Upper lobe of right lung (tissue), 1 donor: Measurements from ENCODE around the gene GATAD2A. TPM values are rescaled to one million over a fixed set of nuclear protein-coding genes. Genes with fewer than 3 reads are reported as not detected.

Experiments
- ATAC-seq: fragments of 200-7000 bp; cut with Tn5 transposase; one replicate; pipeline ENCODE4 v1.9.1; 2020; ENCODE audit warnings: mild to moderate bottlenecking, moderate library complexity
- DNase-seq: peaks from one replicate; pipeline ENCODE4 v3.0.0-alpha.2; 2020
- H3K27ac ChIP-seq: fragments of 200-600 bp; one replicate; pipeline ENCODE4 v1.8.0; 2022
- H3K27me3 ChIP-seq: fragments of 200-600 bp; one replicate; pipeline ENCODE4 v1.8.0; 2022; ENCODE audit warnings: mild to moderate bottlenecking
- H3K36me3 ChIP-seq: fragments of 200-600 bp; one replicate; pipeline ENCODE4 v1.8.0; 2022
- H3K4me1 ChIP-seq: fragments of 200-600 bp; one replicate; pipeline ENCODE4 v1.8.0; 2022
- H3K4me3 ChIP-seq: fragments of 200-600 bp; one replicate; pipeline ENCODE4 v1.8.0; 2022; ENCODE audit warnings: mild to moderate bottlenecking
- H3K9me3 ChIP-seq: fragments of 200-600 bp; one replicate; pipeline ENCODE4 v1.8.0; 2022
- CTCF ChIP-seq: fragments of 200-600 bp; IDR thresholded peaks from one replicate; pipeline ENCODE4 v1.8.0; 2022; ENCODE audit warnings: antibody characterized with exemption
- intact Hi-C: fragments of 100-400 bp; cut with DNase I; formaldehyde crosslinking; loops from one replicate; pipeline ENCODE4 v1.11.0; 2022
- total RNA-seq: library from RNA; stranded (reverse); fragmentation: NEBNext Ultra II Directional; extraction: Animal tissue kit (Norgen Biotek cat#: 25700); gene quantifications from one replicate; pipeline ENCODE4 v1.2.1, GENCODE V29; 2021
- donor health status: DM: no; HTN: yes; CAD: no; lungs with severe emphysema.

Gene GATAD2A
- total RNA-seq, 1 donor from 2014 or later = 85.8 TPM

DNA sequence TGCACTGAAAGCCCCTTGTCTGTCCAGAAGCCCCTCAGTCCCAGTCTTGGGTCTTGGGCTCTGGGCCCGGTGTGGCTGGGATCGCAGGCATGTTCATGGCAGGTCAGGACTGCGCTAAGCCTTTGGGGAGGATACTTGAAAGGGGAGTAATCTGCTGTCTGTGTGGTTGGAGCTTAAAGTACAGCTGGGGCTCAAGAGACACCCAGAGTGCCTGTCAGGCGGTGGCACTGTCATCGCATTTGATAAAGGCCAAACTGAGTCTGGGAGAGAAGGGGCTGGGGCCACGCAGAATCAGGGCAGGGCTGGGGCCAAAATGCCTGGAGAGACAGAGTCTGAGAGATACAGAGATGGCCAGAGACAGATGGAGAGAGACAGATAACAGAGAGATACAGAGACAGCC is 128.4 kb downstream of the GATAD2A start:
- Histone ChIP-seq H3K4me3 (no peak overlapping the region), H3K27ac (no peak overlapping the region), H3K36me3 (no peaks in the 10 kb centered on the region), H3K9me3 (no peaks in the 10 kb centered on the region), H3K27me3 (peaks cover 12% of the 10 kb centered on the region), H3K4me1 (peaks cover 18% of the 10 kb centered on the region)
- intact Hi-C loops = loop anchor here (5.0 to 10.0 kb wide), 2 partner anchors 108 to 421 kb away; partner anchors contain the start of gene GMIP
- TF ChIP-seq CTCF = no peak
- no peak for ATAC-seq
- no peak for DNase-seq

DNA sequence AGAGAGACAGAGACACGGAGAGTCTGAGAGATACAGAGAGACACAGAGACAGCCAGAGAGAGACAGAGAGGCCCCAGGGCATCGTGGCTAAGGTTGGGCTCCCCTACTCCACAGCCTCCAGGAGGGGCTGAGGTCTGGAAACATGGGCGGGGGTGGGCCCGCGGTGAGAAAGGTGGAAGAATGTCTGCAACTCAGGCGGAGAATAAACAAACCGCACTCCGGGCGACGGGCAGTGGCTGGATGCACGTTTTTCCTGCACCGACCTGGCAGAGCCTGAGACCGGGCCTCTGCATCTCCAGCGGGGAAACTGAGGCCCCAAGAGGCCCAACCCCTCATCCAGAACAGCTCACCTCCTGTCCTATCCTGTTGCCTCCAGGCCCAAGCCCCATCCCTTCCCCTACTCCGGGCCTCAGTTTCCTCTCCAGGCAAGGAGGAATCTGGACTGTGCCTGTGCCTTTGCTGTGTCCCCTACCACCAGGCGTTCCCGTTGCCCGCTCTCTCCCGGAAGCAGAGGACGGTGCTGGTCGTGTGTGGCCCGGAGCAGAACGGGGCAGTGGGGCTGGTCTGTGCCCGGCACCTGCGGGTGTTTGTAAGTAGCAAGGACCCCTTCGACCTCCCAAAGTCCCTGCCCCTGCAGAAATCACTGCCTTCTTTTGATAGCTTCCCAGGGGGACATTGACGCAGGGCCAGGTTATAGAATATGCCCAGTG is 129.2 kb downstream of the GATAD2A start:
- no peaks in the 10 kb centered on the region for H3K36me3 ChIP-seq
- H3K9me3 ChIP-seq = no peaks in the 10 kb centered on the region
- ATAC-seq = no peak
- no peak for TF ChIP-seq CTCF
- peaks cover 20% of the 10 kb centered on the region for H3K27me3 ChIP-seq
- intact Hi-C loops = loop anchor here (5.0 to 10.0 kb wide), 2 partner anchors 108 to 420 kb away; partner anchors contain the start of gene GMIP
- no peak overlapping the region for H3K4me3 ChIP-seq
- H3K27ac ChIP-seq = no peak overlapping the region
- peaks cover 18% of the 10 kb centered on the region for H3K4me1 ChIP-seq
- no peak for DNase-seq

GRCh38 chr19:19535311-19536191 is 130.1 kb downstream of the GATAD2A start:
- Histone ChIP-seq H3K4me3 (no peak overlapping the region), H3K36me3 (no peaks in the 10 kb centered on the region), H3K4me1 (peaks cover 18% of the 10 kb centered on the region), H3K27ac (no peak overlapping the region), H3K27me3 (peaks cover 29% of the 10 kb centered on the region), H3K9me3 (no peaks in the 10 kb centered on the region)
- ATAC-seq = no peak
- intact Hi-C loops = loop anchor here (10.0 kb wide), 1 partner anchor 419 kb away; no protein-coding TSS in a partner anchor
- no peak for DNase-seq
- no peak for TF ChIP-seq CTCF

DNA sequence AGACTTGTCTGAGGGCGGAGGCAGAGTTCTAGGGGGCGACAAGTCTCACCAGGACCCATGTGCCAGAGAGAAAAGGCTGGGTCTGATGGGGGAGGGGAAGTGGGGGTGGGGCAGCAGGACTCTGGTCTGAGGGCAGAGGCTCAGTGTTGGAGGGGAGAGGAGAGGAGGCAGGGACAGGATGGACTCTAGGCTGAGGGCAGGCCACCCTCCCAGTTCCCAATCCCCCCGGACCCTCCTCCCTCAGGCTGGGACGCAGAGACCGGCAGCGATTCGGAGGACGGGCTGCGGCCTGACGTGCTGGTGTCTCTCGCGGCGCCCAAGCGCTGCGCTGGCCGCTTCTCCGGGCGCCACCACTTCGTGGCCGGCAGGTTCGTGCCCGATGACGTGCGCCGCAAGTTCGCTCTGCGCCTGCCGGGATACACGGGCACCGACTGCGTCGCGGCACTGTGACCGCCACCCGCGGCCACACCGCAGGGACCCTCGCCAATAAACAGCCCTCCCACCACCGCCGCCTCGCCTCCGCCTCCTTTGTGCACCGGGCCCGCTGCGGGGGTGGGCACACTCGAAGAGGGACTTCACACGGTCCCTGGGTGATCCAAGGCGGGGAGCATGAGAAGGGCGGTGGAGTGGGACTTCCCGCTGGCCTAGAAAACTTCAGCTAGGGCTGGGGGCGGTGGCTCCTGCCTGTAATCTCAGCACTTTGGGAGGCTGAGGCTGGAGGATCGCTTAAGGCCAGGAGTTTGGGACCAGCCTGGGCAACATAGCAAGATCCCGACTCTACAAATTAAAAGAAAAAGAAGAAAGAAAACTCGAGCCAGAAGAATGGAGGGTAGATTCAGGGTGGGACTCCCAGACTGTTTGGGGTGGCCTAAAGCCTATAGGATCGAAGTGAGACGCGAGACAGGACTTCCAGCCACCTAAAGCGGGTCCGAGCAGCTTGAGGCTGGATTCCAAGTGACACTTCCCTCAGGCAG is 131.9 kb downstream of the GATAD2A start:
- Histone ChIP-seq H3K27me3 (peaks cover 47% of the 10 kb centered on the region), H3K27ac (no peak overlapping the region), H3K9me3 (no peaks in the 10 kb centered on the region), H3K36me3 (no peaks in the 10 kb centered on the region), H3K4me3 (peak overlapping the region; percentile 5), H3K4me1 (peaks cover 14% of the 10 kb centered on the region)
- TF ChIP-seq CTCF = no peak
- intact Hi-C loops = loop anchor here (10.0 kb wide), 1 partner anchor 417 kb away; no protein-coding TSS in a partner anchor
- ATAC-seq (no peak), DNase-seq (no peak)
